Brain microvascular endothelial cell (primary cell): Measurements from ENCODE around the gene EYA2.
"Not testable (repeated sequence)": the region's sequence is repeated elsewhere in the genome, so short reads cannot be mapped to it uniquely, and the experiment has no call there.

Source experiments
- DNase-seq: peaks from one replicate; pipeline ENCODE4 v3.0.0-alpha.2; 2020
- H3K27ac ChIP-seq: fragments of 250-450 bp; sonication (Bioruptor Pico); 2 replicates; pipeline ENCODE4 v1.5.1; 2020; ENCODE audit warnings: mild to moderate bottlenecking, moderate library complexity
- H3K27me3 ChIP-seq: fragments of 250-450 bp; sonication (Bioruptor Pico); replicated peaks from 2 replicates; pipeline ENCODE4 v1.5.1; 2020; ENCODE audit warnings: mild to moderate bottlenecking
- H3K36me3 ChIP-seq: fragments of 250-450 bp; sonication (Bioruptor Pico); replicated peaks from 2 replicates; pipeline ENCODE4 v1.5.1; 2020; ENCODE audit warnings: mild to moderate bottlenecking
- H3K4me3 ChIP-seq: 2 replicates; pipeline ENCODE4 v1.5.1; 2011; ENCODE audit warnings: low read depth, mild to moderate bottlenecking, control low read depth, low read length, moderate library complexity
- in situ Hi-C: cut with HindIII; loops from 2 replicates; pipeline ENCODE4 v1.10.0; 2017; ENCODE audit warnings: low sequenced_read_pairs, low pct_ligation_motif_present
- TF ChIP-seq, protein P1 (sequence below): IDR thresholded peaks from 2 replicates; pipeline ENCODE4 v1.5.1; 2011; ENCODE audit warnings: low read depth, mild to moderate bottlenecking, moderate library complexity, low read length, control low read depth, inconsistent platforms; ENCODE audit errors: missing control alignments

Gene EYA2

GRCh38 chr20:46872328-46873211 is 22.1 kb upstream of the EYA2 start:
- no peak overlapping the region for H3K27ac ChIP-seq
- TF ChIP-seq, protein P1, sequence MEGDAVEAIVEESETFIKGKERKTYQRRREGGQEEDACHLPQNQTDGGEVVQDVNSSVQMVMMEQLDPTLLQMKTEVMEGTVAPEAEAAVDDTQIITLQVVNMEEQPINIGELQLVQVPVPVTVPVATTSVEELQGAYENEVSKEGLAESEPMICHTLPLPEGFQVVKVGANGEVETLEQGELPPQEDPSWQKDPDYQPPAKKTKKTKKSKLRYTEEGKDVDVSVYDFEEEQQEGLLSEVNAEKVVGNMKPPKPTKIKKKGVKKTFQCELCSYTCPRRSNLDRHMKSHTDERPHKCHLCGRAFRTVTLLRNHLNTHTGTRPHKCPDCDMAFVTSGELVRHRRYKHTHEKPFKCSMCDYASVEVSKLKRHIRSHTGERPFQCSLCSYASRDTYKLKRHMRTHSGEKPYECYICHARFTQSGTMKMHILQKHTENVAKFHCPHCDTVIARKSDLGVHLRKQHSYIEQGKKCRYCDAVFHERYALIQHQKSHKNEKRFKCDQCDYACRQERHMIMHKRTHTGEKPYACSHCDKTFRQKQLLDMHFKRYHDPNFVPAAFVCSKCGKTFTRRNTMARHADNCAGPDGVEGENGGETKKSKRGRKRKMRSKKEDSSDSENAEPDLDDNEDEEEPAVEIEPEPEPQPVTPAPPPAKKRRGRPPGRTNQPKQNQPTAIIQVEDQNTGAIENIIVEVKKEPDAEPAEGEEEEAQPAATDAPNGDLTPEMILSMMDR, result no peak
- DNase-seq, result no peak
- no peaks in the 10 kb centered on the region for H3K27me3 ChIP-seq
- no peaks in the 10 kb centered on the region for H3K36me3 ChIP-seq
- in situ Hi-C loops, result no loop called here
- H3K4me3 ChIP-seq, result no peak overlapping the region

DNA sequence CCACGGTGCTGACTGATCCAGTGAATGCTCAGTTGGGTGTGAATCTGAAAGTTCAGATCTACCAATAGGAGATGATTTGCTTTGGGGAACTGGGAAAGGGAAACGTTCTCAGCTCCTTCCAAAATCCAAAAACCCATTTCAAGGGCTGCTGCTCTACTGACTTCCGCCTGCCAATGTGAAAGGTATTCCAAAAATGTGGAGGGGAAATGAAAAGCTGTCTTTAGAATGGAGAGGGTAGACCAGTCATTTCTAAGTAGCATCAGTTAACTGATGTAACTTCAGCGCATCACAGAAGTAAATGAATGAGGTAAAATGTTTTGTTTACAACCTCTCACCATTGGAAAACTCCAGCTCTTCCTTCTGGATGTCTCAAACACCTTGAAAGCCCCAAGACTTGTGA is 19.6 kb upstream of the EYA2 start:
- no peak for DNase-seq
- no peak overlapping the region for H3K4me3 ChIP-seq
- no peaks in the 10 kb centered on the region for H3K36me3 ChIP-seq
- no peak overlapping the region for H3K27ac ChIP-seq
- TF ChIP-seq, protein P1, result no peak
- in situ Hi-C loops, result no loop called here
- H3K27me3 ChIP-seq, result no peaks in the 10 kb centered on the region

GRCh38 chr20:46879386-46879785 is 15.3 kb upstream of the EYA2 start:
- DNase-seq, result no peak
- TF ChIP-seq, protein P1, result no peak
- no peak overlapping the region for H3K4me3 ChIP-seq
- H3K27me3 ChIP-seq, result no peaks in the 10 kb centered on the region
- no peak overlapping the region for H3K27ac ChIP-seq
- in situ Hi-C loops, result no loop called here
- no peaks in the 10 kb centered on the region for H3K36me3 ChIP-seq

GRCh38 chr20:46879963-46880362 is 14.7 kb upstream of the EYA2 start:
- DNase-seq, in situ Hi-C loops, H3K27ac ChIP-seq, H3K36me3 ChIP-seq, H3K27me3 ChIP-seq, H3K4me3 ChIP-seq: not testable (repeated sequence)

GRCh38 chr20:46883892-46884291 is 10.8 kb upstream of the EYA2 start:
- in situ Hi-C loops, result no loop called here
- DNase-seq, result no peak
- TF ChIP-seq, protein P1, result no peak
- Histone ChIP-seq H3K27me3 (no peaks in the 10 kb centered on the region), H3K27ac (no peak overlapping the region), H3K36me3 (no peaks in the 10 kb centered on the region), H3K4me3 (no peak overlapping the region)

GRCh38 chr20:46890682-46891081 is 4.0 kb upstream of the EYA2 start:
- Histone ChIP-seq H3K4me3 (no peak overlapping the region), H3K27ac (no peak overlapping the region), H3K27me3 (peaks cover 20% of the 10 kb centered on the region), H3K36me3 (no peaks in the 10 kb centered on the region)
- in situ Hi-C loops, result no loop called here
- no peak for DNase-seq
- TF ChIP-seq, protein P1, result no peak
